Astrocyte of the hippocampus (primary cell): ENCODE measurements around the gene TINAGL1.
A peak's percentile ranks its signal among the peaks of the same experiment; 100 is the strongest.

Experiments
- DNase-seq: peaks from one replicate; pipeline ENCODE4 v3.0.0; 2011; ENCODE audit warnings: low read depth, low spot score

The TINAGL1 gene

GRCh38 chr1:31607360-31607759, 31.0 kb downstream of the TINAGL1 start:
- no peak for DNase-seq

- no peak for DNase-seq
Measured at GRCh38 chr1:31609514-31610118, 33.3 kb downstream of the TINAGL1 start.

GRCh38 chr1:31614414-31615005, 38.2 kb downstream of the TINAGL1 start:
- no peak for DNase-seq

GRCh38 chr1:31615414-31615813, 39.1 kb downstream of the TINAGL1 start:
- peak; percentile 38 for DNase-seq

GRCh38 chr1:31615939-31616338, 39.6 kb downstream of the TINAGL1 start:
- no peak for DNase-seq

- DNase-seq = no peak
Measured at GRCh38 chr1:31617218-31617915, 41.1 kb downstream of the TINAGL1 start, which contains the start of gene HCRTR1. HCRTR1 (plus strand) TSS chr1:31617689; CDS start chr1:31619193, 1,504 bp downstream.

GRCh38 chr1:31617916-31618746, 41.8 kb downstream of the TINAGL1 start:
- DNase-seq = peak; percentile 83

- no peak for DNase-seq
Measured at GRCh38 chr1:31618916-31619846, 42.9 kb downstream of the TINAGL1 start.

- DNase-seq = no peak
Measured at GRCh38 chr1:31620631-31621497, 44.5 kb downstream of the TINAGL1 start.

- DNase-seq = no peak
Measured at GRCh38 chr1:31621498-31621820, 45.1 kb downstream of the TINAGL1 start.

GRCh38 chr1:31621847-31622730, 45.8 kb downstream of the TINAGL1 start:
- no peak for DNase-seq

- no peak for DNase-seq
Measured at GRCh38 chr1:31623365-31623764, 47.0 kb downstream of the TINAGL1 start.

- DNase-seq = no peak
Measured at GRCh38 chr1:31624309-31624708, 48.0 kb downstream of the TINAGL1 start.

- no peak for DNase-seq
Measured at GRCh38 chr1:31624731-31625514, 48.6 kb downstream of the TINAGL1 start.

- peak; percentile 74 for DNase-seq
Measured at GRCh38 chr1:31625561-31626222, 49.4 kb downstream of the TINAGL1 start.

GRCh38 chr1:31626223-31627207, 50.2 kb downstream of the TINAGL1 start:
- DNase-seq = peak; percentile 54
